Measurements from ENCODE around the gene MRGPRF.
A peak's percentile ranks its signal among the peaks of the same experiment; 100 is the strongest.

MRGPRF gene

DNA sequence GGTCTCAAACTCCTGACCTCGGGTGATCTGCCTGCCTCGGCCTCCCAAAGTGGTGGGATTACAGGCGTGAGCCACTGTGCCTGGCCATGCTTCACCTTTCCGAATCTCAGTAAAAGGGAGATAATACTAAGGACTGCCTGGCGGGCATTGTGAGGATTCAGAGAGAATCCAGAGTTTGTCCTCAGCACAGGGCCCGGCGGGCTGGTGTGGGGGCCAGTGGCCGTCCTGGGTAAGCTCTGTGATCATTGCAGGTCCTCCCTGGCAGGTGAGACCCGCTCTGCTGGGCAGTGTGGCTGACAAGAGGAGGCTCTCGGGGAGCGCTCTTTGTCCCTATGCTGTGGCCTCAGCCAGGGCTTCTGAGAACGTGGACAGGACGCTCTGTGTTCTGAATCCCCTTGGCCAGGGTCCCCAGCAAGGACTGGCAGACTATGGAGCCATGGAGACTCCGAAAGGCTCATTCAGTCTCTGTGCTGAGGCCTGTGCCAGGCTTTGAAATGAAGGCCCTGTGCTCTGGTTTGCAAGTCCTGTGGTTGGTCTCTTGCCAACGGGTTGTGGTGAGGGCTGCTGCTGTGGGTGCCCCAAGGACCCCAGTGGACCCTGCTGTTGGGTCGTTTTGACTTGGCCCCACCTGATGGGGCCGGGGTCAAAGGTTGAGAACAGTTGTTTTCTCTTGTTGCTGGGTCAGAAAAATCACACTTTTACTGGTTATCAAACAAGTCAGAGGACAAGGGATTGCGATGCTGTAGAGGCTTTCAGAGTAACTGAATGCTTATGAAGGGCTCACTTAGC lies 37.7 kb upstream of the MRGPRF start:
- no peak for DNase-seq (ENCODE audit: low read depth)

DNA sequence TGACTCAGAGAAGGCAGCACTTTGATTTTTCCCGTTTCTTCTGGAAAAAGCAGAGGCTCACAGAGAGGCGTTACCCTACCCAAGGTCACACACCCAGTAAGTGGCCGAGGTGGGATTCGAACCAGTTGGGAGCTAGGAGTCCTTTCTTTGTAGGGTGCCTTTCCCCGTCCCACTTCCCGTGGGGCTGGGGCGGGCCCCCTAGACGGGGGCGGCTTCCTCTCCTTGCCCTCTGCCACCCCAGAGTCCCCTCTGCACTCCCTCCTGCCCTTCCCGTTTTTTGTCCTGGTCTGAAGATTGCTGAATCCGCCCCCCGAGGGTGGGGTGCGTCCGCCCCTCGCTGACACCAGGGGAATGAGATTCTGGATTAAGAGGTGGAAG lies 36.4 kb upstream of the MRGPRF start:
- peak; percentile 18 for DNase-seq (ENCODE audit: low read depth)

GRCh38 chr11:69048694-69049489 lies 35.8 kb upstream of the MRGPRF start, which contains the start of gene TPCN2:
TPCN2 (plus strand) TSS chr11:69048932; CDS start chr11:69048998, 66 bp downstream.
- DNase-seq (ENCODE audit: low read depth) = peak; percentile 94

GRCh38 chr11:69048031-69048693 lies 35.1 kb upstream of the MRGPRF start:
- peak; percentile 45 for DNase-seq (ENCODE audit: low read depth)

DNA sequence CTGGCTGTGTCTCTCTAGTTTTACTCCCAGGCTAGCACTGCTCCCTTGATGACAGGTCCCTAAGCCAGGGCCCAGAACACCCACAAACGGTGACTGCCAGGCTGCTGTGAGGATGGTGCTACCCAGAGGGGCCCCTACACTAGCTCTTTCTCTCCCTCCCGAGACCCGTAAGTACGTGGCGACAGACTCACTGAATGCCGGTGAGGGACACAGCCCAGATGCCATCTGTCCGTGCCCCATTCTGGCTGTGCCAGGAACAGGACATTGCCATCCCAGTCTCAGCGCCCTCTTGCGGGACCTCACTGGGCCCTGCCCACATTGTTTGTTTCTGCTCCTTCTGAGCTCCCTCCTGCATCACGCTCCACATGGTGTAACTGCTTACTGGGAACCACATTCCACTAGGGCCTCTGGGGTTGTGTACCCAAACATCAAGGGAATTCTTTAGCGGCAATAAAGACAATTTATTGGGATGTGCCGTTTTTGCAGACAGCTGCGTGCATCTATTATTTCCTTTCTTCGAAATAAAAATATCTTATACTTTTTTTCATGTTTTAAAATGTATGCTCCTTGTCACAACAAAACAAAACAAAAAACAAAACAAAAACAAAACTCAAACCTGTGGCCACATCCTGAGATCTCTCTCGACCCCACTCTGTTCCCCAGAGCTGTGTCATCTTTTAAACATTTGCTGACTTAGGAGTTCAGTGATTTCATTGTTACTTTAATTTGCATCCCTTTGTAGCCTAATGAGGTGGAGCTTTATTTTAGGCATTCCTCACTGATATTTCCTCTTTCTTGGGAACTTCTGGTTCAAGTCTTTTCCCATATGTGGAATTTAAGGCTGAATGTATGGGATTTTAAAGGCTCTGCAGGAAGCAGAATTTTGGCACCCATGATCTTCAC lies 31.3 kb upstream of the MRGPRF start:
- DNase-seq (ENCODE audit: low read depth) = peak; percentile 78

GRCh38 chr11:69041516-69041915 lies 28.5 kb upstream of the MRGPRF start:
- DNase-seq (ENCODE audit: low read depth) = no peak

- DNase-seq (ENCODE audit: low read depth) = peak; percentile 66
These were observed 27.7 kb upstream of the MRGPRF start for GRCh38 chr11:69040581-69041260.

DNA sequence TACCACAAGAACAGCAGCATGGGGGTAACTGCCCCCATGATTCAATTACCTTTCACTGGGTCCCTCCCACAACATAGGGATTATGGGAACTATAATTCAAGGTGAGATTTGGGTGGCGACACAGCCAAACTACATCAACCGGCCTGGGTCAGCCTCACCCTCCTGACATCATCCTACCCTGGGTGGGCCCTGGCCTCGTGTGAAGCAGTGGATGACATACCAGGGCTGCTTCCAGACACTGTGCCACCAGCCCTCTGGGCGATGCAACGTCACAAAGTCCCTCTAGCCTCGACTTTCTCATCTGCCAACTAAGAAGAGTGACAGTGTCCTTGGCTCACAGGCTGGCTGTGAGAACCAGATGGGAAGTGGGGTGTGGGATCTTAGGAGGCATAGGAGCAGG lies 27.0 kb upstream of the MRGPRF start:
- no peak for DNase-seq (ENCODE audit: low read depth)

- DNase-seq (ENCODE audit: low read depth) = no peak
These were observed 26.5 kb upstream of the MRGPRF start for GRCh38 chr11:69039501-69039900.

- DNase-seq (ENCODE audit: low read depth) = no peak
These were observed 24.5 kb upstream of the MRGPRF start for GRCh38 chr11:69037544-69037943.

GRCh38 chr11:69037074-69037473 lies 24.0 kb upstream of the MRGPRF start:
- no peak for DNase-seq (ENCODE audit: low read depth)

DNA sequence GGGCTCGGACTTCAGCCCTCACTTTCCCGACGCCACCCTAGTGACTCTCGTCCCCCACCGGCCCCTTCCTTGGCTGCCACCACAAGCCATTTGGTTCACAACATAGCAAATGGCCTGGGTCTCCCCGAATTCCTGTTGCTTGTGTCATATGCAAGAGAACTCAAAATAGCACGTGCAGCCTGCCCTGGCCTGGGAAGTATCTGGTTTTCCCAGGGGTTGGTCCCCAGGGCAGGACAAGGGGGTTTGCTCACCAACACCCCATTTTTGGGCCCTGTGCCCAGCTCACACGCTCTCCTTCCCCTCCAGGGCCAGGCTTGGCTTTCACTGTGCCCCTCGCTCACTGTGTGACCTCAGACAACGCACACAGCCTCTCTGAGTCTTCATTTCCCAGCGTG lies 22.9 kb upstream of the MRGPRF start:
- DNase-seq (ENCODE audit: low read depth) = peak; percentile 15

DNA sequence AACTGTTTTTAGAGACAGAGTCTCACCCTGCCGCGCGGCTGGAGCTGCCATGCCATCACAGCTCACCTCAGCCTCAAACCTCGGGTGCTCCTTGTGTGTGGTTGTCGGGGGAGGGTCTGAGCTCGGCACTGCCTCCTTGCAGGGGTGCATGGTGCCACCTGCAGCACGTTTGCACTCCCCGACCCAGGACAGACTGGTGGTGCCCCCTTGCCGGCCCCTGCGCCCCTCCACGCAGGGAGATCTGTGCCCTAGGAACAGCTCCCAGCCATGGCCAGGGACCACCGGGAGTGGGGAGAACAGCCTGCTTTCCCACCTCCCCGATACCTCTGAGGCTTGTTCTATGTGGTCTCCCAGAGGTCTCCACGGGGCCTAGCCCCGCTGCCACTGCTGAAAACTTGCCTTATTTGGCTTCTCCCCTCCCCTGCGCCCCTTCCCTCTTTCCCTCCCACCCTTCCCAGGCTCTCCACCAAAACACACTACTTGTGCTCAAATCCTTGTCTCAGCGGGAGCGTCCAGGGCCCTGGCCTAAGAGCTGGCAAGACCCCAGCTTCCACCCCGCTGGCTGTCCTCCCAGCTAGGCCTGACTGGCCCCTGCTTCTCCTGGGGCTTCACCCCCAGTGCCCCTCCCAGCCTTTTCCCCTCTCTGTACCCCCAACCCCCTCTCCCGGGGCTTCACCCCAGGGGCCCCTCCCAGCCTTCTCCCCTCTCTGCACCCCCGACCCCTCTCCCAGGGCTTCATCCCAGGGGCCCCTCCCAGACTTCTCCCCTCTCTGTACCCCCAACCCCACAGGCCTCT lies 22.3 kb upstream of the MRGPRF start:
- DNase-seq (ENCODE audit: low read depth) = no peak

DNA sequence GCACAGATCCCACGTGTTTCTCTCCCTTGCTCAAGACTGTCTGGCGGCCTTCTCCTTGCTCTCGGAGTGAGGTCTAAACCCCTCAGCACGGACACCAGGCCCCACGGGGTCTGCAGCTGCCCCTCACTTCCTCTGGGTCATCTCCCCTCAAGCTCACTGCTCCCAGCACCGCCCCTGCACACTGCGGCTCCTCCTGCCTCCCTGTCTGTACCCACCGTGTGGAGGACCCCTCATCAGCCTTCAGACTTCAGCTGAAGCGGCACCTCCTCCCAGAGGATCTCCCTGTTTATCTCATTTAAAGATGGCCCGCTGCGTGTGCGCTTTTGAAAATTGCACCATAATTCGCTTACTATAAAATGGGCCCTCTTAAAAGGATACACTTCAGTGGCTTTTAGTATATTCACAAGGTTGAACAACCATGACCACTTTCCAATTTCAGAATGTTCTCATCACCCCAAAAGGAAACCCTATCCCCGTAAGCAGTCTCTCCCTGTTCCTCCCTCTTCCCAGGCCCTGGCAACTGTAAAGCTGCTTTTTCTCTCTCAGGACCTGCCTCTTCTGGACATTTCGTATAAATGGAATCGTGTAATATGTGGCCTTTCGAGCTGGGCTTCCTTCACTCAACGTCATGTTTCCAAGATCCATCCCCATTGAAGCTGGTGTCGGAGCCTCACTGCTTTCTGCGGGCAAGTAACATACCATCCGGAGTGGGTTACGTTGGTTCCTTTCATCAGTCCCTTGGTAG lies 21.2 kb upstream of the MRGPRF start:
- no peak for DNase-seq (ENCODE audit: low read depth)

DNA sequence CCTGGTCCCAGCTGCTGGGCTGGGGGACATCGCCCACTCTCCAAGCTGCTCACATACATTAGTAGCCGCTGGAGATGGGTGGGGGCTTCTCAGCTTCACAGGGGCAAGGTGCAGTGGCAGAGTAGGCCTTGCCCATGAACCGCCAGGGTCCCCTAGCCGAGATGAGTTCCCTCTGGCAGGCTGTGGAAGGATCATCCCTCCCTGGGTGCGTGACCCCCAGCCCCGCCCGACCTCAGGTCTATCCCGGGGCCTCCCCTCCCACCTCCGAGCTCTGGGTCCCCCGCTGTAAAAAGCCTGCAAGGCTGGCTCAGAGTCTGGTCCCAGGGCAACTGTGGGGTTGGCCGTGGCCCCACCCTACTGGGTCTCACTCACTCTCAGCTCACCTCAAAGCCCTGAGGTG lies 20.4 kb upstream of the MRGPRF start:
- DNase-seq (ENCODE audit: low read depth) = no peak

GRCh38 chr11:69032833-69033232 lies 19.8 kb upstream of the MRGPRF start:
- DNase-seq (ENCODE audit: low read depth) = no peak

- DNase-seq (ENCODE audit: low read depth) = no peak
These were observed 17.3 kb upstream of the MRGPRF start for GRCh38 chr11:69030301-69030700.

- no peak for DNase-seq (ENCODE audit: low read depth)
These were observed 14.8 kb upstream of the MRGPRF start for GRCh38 chr11:69027704-69028372.

DNA sequence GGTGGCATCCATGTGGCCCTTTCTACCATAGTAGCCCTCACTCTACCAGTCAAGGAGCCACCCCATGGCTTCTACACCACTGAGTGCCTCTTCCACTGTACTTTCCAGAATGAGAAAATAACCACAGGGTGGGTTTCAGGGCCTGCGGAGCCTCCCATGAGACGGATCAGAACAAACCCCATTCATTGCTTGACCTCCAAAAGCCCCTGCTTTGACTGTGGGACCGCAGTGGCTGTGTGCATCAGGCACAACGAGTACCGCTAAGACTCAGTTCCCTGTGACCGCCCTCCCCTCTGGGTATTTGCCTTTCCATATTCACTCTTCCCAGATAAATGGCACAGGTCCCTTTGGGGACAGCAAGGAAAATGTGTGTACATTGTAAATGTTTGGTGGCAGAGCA lies 11.5 kb upstream of the MRGPRF start:
- no peak for DNase-seq (ENCODE audit: low read depth)
